Colonic mucosa (tissue), 4 donors: ENCODE measurements around the gene SIAH2. TPM values are rescaled to one million over a fixed set of nuclear protein-coding genes. Genes with fewer than 3 reads are reported as not detected.

Experiments used
- DNase-seq: peaks from one replicate; pipeline ENCODE4 v3.0.0-alpha.2; 2020
- H3K27ac ChIP-seq: fragments of 200-600 bp; one replicate; pipeline ENCODE4 v1.8.0; 2021
- H3K27me3 ChIP-seq: fragments of 200-600 bp; one replicate; pipeline ENCODE4 v1.8.0; 2021
- H3K36me3 ChIP-seq: fragments of 200-600 bp; one replicate; pipeline ENCODE4 v1.8.0; 2021
- H3K4me1 ChIP-seq: fragments of 200-600 bp; one replicate; pipeline ENCODE4 v1.8.0; 2021; ENCODE audit warnings: mild to moderate bottlenecking
- H3K4me3 ChIP-seq: fragments of 200-600 bp; one replicate; pipeline ENCODE4 v1.8.0; 2021
- H3K9ac ChIP-seq, 2 donors: one replicate each; pipeline ENCODE4 v1.7.0; 2013; ENCODE audit warnings: control low read depth in 2 of 2, low read depth in 2 of 2, low read length in 2 of 2
- H3K9me3 ChIP-seq: fragments of 200-600 bp; one replicate; pipeline ENCODE4 v1.8.0; 2021
- CTCF ChIP-seq: fragments of 200-600 bp; IDR thresholded peaks from one replicate; pipeline ENCODE4 v1.8.0; 2022; ENCODE audit warnings: antibody characterized with exemption, mild to moderate bottlenecking
- intact Hi-C: fragments of 100-400 bp; cut with DNase I; formaldehyde crosslinking; loops from one replicate; pipeline ENCODE4 v1.14.1; 2022
- total RNA-seq, 2 donors: library from RNA; stranded (reverse); fragmentation: NEBNext Ultra II Directional in 1 of 2; extraction: Animal tissue kit (Norgen Biotek cat#: 25700) in 1 of 2; gene quantifications; one replicate each; pipeline ENCODE4 v1.2.1, GENCODE V29; 2021
- donor health status: healthy.
- donor health status: DM: no; HTN: no; CAD: no.
- donor health status: DM: no; HTN: no; CAD: no.

SIAH2 gene
- total RNA-seq, 2 donors from 2014 or later = 27.9 to 33.8 TPM

GRCh38 chr3:150722267-150722666 lies 40.7 kb downstream of the SIAH2 start:
- intact Hi-C loops = loop anchor here (5.0 to 10.0 kb wide), 3 partner anchors 65 to 425 kb away; partner anchors contain the start of gene MED12L
- Histone ChIP-seq H3K4me1 (peaks cover 4% of the 10 kb centered on the region), H3K27ac (no peak overlapping the region)

GRCh38 chr3:150721285-150722130 lies 41.5 kb downstream of the SIAH2 start:
- peak; percentile 71 for TF ChIP-seq CTCF
- Histone ChIP-seq H3K27me3 (no peaks in the 10 kb centered on the region), H3K9me3 (no peaks in the 10 kb centered on the region), H3K9ac (no peak overlapping the region), H3K4me3 (no peak overlapping the region), H3K36me3 (no peaks in the 10 kb centered on the region), H3K4me1 (peaks cover 4% of the 10 kb centered on the region), H3K27ac (no peak overlapping the region)
- DNase-seq = no peak
- intact Hi-C loops = loop anchor here (2.0 to 10.0 kb wide), 4 partner anchors 66 to 426 kb away; partner anchors contain the start of gene MED12L

More at GRCh38 chr3:150722267-150722666, 40.7 kb downstream of the SIAH2 start:
- Histone ChIP-seq H3K9ac (no peak overlapping the region), H3K9me3 (no peaks in the 10 kb centered on the region), H3K27me3 (no peaks in the 10 kb centered on the region), H3K36me3 (no peaks in the 10 kb centered on the region), H3K4me3 (no peak overlapping the region)
- no peak for TF ChIP-seq CTCF
- no peak for DNase-seq

GRCh38 chr3:150720444-150720843 lies 42.5 kb downstream of the SIAH2 start:
- Histone ChIP-seq H3K27me3 (no peaks in the 10 kb centered on the region), H3K36me3 (no peaks in the 10 kb centered on the region), H3K4me1 (peaks cover 2% of the 10 kb centered on the region), H3K9ac (no peak overlapping the region), H3K27ac (no peak overlapping the region), H3K4me3 (no peak overlapping the region), H3K9me3 (no peaks in the 10 kb centered on the region)
- no peak for TF ChIP-seq CTCF
- intact Hi-C loops = loop anchor here (2.0 to 10.0 kb wide), 4 partner anchors 67 to 427 kb away; partner anchors contain the start of gene MED12L
- no peak for DNase-seq

GRCh38 chr3:150710097-150710496 lies 52.9 kb downstream of the SIAH2 start:
- Histone ChIP-seq H3K9ac (no peak overlapping the region), H3K27me3 (no peaks in the 10 kb centered on the region), H3K4me3 (no peak overlapping the region), H3K27ac (no peak overlapping the region), H3K9me3 (no peaks in the 10 kb centered on the region), H3K36me3 (no peaks in the 10 kb centered on the region), H3K4me1 (no peaks in the 10 kb centered on the region)
- no peak for DNase-seq
- intact Hi-C loops = no loop called here
- TF ChIP-seq CTCF = no peak

- Histone ChIP-seq H3K27me3 (no peaks in the 10 kb centered on the region), H3K27ac (peak within 1 kb of the TSS; percentile 63), H3K4me1 (peaks cover 3% of the 10 kb centered on the region), H3K36me3 (no peaks in the 10 kb centered on the region), H3K9me3 (no peaks in the 10 kb centered on the region), H3K9ac (peak within 1 kb of the TSS; percentile 81 to 85), H3K4me3 (peak within 1 kb of the TSS; percentile 56)
- TF ChIP-seq CTCF = no peak
- intact Hi-C loops = loop anchor here (10.0 kb wide), 2 partner anchors 99 to 159 kb away; partner anchors contain the start of genes EIF2A, SELENOT and SERP1
- peak; percentile 92 for DNase-seq
Observed at GRCh38 chr3:150703756-150704344, 59.1 kb downstream of the SIAH2 start, which contains the start of gene ERICH6. ERICH6 (minus strand) TSS chr3:150703920; CDS start chr3:150703898, 22 bp downstream.
